Gastroesophageal sphincter (tissue), 3 donors: Measurements from ENCODE around the gene RAB18.

Experiments used
- CTCF ChIP-seq, 4 experiments: fragments of 200-600 bp in 2 of 4; fragments of 450-650 bp in 2 of 4; sonication (generic) in 1 of 4; IDR thresholded peaks; one replicate each; pipeline ENCODE4 v1.5.1; 2017 to 2019; ENCODE audit warnings: antibody characterized with exemption in 4 of 4, mild to moderate bottlenecking in 2 of 4, moderate library complexity in 2 of 4
- EP300 ChIP-seq: sonication (generic); formaldehyde crosslinking; IDR thresholded peaks from one replicate; pipeline ENCODE4 v1.6.1; 2017; ENCODE audit warnings: antibody characterized with exemption, mild to moderate bottlenecking
- POLR2AphosphoS5 ChIP-seq: sonication (generic); formaldehyde crosslinking; IDR thresholded peaks from one replicate; pipeline ENCODE4 v1.6.1; 2017; ENCODE audit warnings: antibody characterized with exemption

- TF ChIP-seq CTCF (IDR thresholded peaks at IDR 0.05): no peak
- TF ChIP-seq POLR2AphosphoS5: no peak
- no peak for TF ChIP-seq EP300
Observed at GRCh38 chr10:27535317-27535716, 31.2 kb downstream of the RAB18 start.
